ENCODE measurements around the gene BTNL9.
"Not testable (repeated sequence)": the region's sequence is repeated elsewhere in the genome, so short reads cannot be mapped to it uniquely, and the experiment has no call there.

The BTNL9 gene

GRCh38 chr5:181062631-181063030 lies 22.6 kb downstream of the BTNL9 start:
- DNase-seq (ENCODE audit: low read depth), result no peak

GRCh38 chr5:181063514-181063913 lies 23.4 kb downstream of the BTNL9 start:
- DNase-seq (ENCODE audit: low read depth), result no peak

GRCh38 chr5:181064987-181065386 lies 24.9 kb downstream of the BTNL9 start:
- no peak for DNase-seq (ENCODE audit: low read depth)

GRCh38 chr5:181069767-181070491 lies 29.9 kb downstream of the BTNL9 start:
- DNase-seq (ENCODE audit: low read depth), result no peak

GRCh38 chr5:181070523-181070922 lies 30.5 kb downstream of the BTNL9 start:
- no peak for DNase-seq (ENCODE audit: low read depth)

GRCh38 chr5:181071257-181071656 lies 31.2 kb downstream of the BTNL9 start:
- no peak for DNase-seq (ENCODE audit: low read depth)

GRCh38 chr5:181076920-181077319 lies 36.9 kb downstream of the BTNL9 start:
- DNase-seq (ENCODE audit: low read depth), result no peak

- DNase-seq (ENCODE audit: low read depth), result no peak
Measured at GRCh38 chr5:181081989-181082388, 41.9 kb downstream of the BTNL9 start.

GRCh38 chr5:181084621-181085195 lies 44.6 kb downstream of the BTNL9 start:
- DNase-seq (ENCODE audit: low read depth), result no peak

GRCh38 chr5:181086026-181086883 lies 46.2 kb downstream of the BTNL9 start:
- no peak for DNase-seq (ENCODE audit: low read depth)

GRCh38 chr5:181086884-181087205 lies 46.8 kb downstream of the BTNL9 start:
- DNase-seq (ENCODE audit: low read depth), result no peak

- DNase-seq (ENCODE audit: low read depth), result no peak
Measured at GRCh38 chr5:181087309-181087708, 47.2 kb downstream of the BTNL9 start.

GRCh38 chr5:181088289-181088688 lies 48.2 kb downstream of the BTNL9 start:
- no peak for DNase-seq (ENCODE audit: low read depth)

GRCh38 chr5:181092428-181092827 lies 52.4 kb downstream of the BTNL9 start:
- DNase-seq (ENCODE audit: low read depth), result no peak

GRCh38 chr5:181095162-181095561 lies 55.1 kb downstream of the BTNL9 start:
- DNase-seq (ENCODE audit: low read depth), result not testable (repeated sequence)

GRCh38 chr5:181096721-181097382 lies 56.8 kb downstream of the BTNL9 start:
- not testable (repeated sequence) for DNase-seq (ENCODE audit: low read depth)

GRCh38 chr5:181097383-181097753 lies 57.3 kb downstream of the BTNL9 start:
- not testable (repeated sequence) for DNase-seq (ENCODE audit: low read depth)

GRCh38 chr5:181097759-181098491 lies 57.9 kb downstream of the BTNL9 start:
- DNase-seq (ENCODE audit: low read depth), result not testable (repeated sequence)

- no peak for DNase-seq (ENCODE audit: low read depth)
Measured at GRCh38 chr5:181098762-181099601, 58.9 kb downstream of the BTNL9 start.

- DNase-seq (ENCODE audit: low read depth), result no peak
Measured at GRCh38 chr5:181099602-181100086, 59.6 kb downstream of the BTNL9 start.

All from activated T-cell treated with anti-CD3 and anti-CD28 coated beads for 1 hour (primary cell).